Mononuclear cell (primary cell): ENCODE data around the gene TMEM272. TPM values are rescaled to one million over a fixed set of nuclear protein-coding genes. Genes with fewer than 3 reads are reported as not detected.

Source experiments
- H3K27me3 ChIP-seq: 2 replicates; pipeline ENCODE4 v1.6.0; 2011; ENCODE audit warnings: low read length, control low read depth; ENCODE audit not compliant: insufficient read depth
- H3K4me1 ChIP-seq: 2 replicates; pipeline ENCODE4 v1.5.1; 2011; ENCODE audit warnings: mild to moderate bottlenecking, low read length, control low read depth; ENCODE audit not compliant: insufficient read depth
- H3K4me3 ChIP-seq: 2 replicates; pipeline ENCODE4 v1.5.1; 2011; ENCODE audit warnings: mild to moderate bottlenecking, low read length, moderate library complexity
- H3K9me3 ChIP-seq: 2 replicates; pipeline ENCODE4 v1.5.1; 2011; ENCODE audit warnings: low read depth, mild to moderate bottlenecking, control low read depth, low read length
- total RNA-seq: library from RNA; depleted of rRNA; stranded (reverse); fragments of >200 nt; gene quantifications from one replicate; pipeline ENCODE4 v1.2.3, GENCODE V29; 2012

The TMEM272 gene
- total RNA-seq, 1 donor, result 1.0 TPM

GRCh38 chr13:51823863-51824262 lies 21.1 kb downstream of the TMEM272 start:
- no peaks in the 10 kb centered on the region for H3K27me3 ChIP-seq
- H3K9me3 ChIP-seq, result no peaks in the 10 kb centered on the region
- peak overlapping the region; percentile 35 for H3K4me3 ChIP-seq
- peaks cover 99% of the 10 kb centered on the region for H3K4me1 ChIP-seq

GRCh38 chr13:51823359-51823758 lies 21.6 kb downstream of the TMEM272 start:
- H3K27me3 ChIP-seq, result no peaks in the 10 kb centered on the region
- H3K9me3 ChIP-seq, result no peaks in the 10 kb centered on the region
- H3K4me1 ChIP-seq, result peaks cover 99% of the 10 kb centered on the region
- peak overlapping the region; percentile 32 for H3K4me3 ChIP-seq

GRCh38 chr13:51822106-51822815 lies 22.7 kb downstream of the TMEM272 start:
- Histone ChIP-seq H3K9me3 (no peaks in the 10 kb centered on the region), H3K4me1 (peaks cover 93% of the 10 kb centered on the region), H3K27me3 (no peaks in the 10 kb centered on the region), H3K4me3 (peak overlapping the region; percentile 32)

GRCh38 chr13:51821606-51822005 lies 23.4 kb downstream of the TMEM272 start:
- H3K4me1 ChIP-seq, result peaks cover 86% of the 10 kb centered on the region
- peak overlapping the region; percentile 32 for H3K4me3 ChIP-seq
- H3K27me3 ChIP-seq, result no peaks in the 10 kb centered on the region
- no peaks in the 10 kb centered on the region for H3K9me3 ChIP-seq

DNA sequence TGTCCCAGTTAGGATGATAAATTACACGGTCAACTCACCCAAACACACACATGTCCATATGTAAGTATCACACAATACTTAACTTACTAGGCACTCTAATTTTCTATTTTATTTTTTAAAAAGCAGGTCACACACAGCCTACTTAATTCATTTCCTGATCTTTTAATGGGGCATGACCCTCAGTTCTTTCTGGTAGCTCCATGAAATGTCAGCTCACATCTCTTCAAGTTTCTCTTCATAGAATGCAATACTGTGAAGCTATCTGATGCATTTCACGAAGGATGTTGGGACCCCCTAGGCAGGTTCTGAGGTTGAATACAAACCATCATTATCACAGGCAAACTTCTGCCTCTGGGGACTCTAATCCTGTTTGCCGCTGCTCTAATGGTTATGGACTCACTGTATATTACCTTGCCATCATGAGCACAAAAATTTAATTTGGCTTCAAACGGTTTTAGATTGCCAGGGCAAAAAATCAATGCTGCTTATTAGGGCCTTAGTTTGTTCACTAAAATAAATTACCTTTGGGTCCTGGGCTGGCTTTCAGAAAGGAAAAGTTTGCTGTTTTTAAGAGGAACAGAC lies 24.9 kb downstream of the TMEM272 start:
- H3K27me3 ChIP-seq, result no peaks in the 10 kb centered on the region
- H3K4me3 ChIP-seq, result no peak overlapping the region
- H3K4me1 ChIP-seq, result peaks cover 83% of the 10 kb centered on the region

GRCh38 chr13:51819544-51819943 lies 25.4 kb downstream of the TMEM272 start:
- no peaks in the 10 kb centered on the region for H3K9me3 ChIP-seq
- H3K4me3 ChIP-seq, result no peak overlapping the region
- peaks cover 83% of the 10 kb centered on the region for H3K4me1 ChIP-seq
- H3K27me3 ChIP-seq, result no peaks in the 10 kb centered on the region

More for the DNA sequence above, 24.9 kb downstream of the TMEM272 start:
- no peaks in the 10 kb centered on the region for H3K9me3 ChIP-seq

GRCh38 chr13:51818781-51819511 lies 26.0 kb downstream of the TMEM272 start:
- H3K4me3 ChIP-seq, result no peak overlapping the region
- no peaks in the 10 kb centered on the region for H3K27me3 ChIP-seq
- H3K9me3 ChIP-seq, result no peaks in the 10 kb centered on the region
- H3K4me1 ChIP-seq, result peaks cover 79% of the 10 kb centered on the region

- Histone ChIP-seq H3K4me3 (no peak overlapping the region), H3K27me3 (no peaks in the 10 kb centered on the region), H3K4me1 (peaks cover 75% of the 10 kb centered on the region), H3K9me3 (no peaks in the 10 kb centered on the region)
Observed at GRCh38 chr13:51818276-51818675, 26.7 kb downstream of the TMEM272 start.

- Histone ChIP-seq H3K9me3 (no peaks in the 10 kb centered on the region), H3K4me1 (peaks cover 71% of the 10 kb centered on the region), H3K27me3 (no peaks in the 10 kb centered on the region), H3K4me3 (no peak overlapping the region)
Observed at GRCh38 chr13:51817717-51818116, 27.3 kb downstream of the TMEM272 start.

DNA sequence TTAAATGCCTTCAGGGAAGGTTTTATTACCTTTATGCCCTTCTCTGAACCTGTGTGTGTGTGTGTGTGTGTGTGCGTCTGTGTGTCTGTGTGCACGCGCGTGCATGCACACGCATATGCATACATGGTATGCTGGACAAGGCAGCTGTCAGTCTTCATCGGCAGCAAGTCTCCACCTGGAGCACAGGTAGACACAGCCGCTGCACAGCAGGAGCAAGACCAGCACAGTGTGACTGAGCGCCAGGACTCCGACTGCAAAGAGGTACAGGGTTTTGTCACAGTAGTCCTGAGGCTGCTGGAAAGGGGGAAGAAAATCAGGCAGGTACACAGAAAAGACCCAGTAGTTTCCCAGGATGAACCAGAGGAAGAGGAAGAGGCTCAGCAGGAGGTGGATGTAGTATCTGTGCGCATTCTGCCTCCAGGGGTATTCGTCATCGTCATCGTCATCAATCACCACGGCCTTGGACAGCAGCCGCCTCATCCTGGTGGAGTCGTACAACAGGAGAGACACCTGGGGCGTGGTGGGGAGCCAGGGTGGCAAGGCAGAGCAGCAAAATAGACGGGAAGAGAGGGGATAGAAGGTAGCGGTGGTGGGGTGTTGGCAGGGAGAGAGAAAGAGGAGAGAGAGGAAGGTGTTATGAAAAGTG lies 28.2 kb downstream of the TMEM272 start:
- no peaks in the 10 kb centered on the region for H3K27me3 ChIP-seq
- H3K4me1 ChIP-seq, result peaks cover 71% of the 10 kb centered on the region
- no peak overlapping the region for H3K4me3 ChIP-seq
- H3K9me3 ChIP-seq, result no peaks in the 10 kb centered on the region

- Histone ChIP-seq H3K4me3 (no peak overlapping the region), H3K9me3 (no peaks in the 10 kb centered on the region), H3K4me1 (peaks cover 69% of the 10 kb centered on the region)
Observed at GRCh38 chr13:51815848-51816247, 29.1 kb downstream of the TMEM272 start.

DNA sequence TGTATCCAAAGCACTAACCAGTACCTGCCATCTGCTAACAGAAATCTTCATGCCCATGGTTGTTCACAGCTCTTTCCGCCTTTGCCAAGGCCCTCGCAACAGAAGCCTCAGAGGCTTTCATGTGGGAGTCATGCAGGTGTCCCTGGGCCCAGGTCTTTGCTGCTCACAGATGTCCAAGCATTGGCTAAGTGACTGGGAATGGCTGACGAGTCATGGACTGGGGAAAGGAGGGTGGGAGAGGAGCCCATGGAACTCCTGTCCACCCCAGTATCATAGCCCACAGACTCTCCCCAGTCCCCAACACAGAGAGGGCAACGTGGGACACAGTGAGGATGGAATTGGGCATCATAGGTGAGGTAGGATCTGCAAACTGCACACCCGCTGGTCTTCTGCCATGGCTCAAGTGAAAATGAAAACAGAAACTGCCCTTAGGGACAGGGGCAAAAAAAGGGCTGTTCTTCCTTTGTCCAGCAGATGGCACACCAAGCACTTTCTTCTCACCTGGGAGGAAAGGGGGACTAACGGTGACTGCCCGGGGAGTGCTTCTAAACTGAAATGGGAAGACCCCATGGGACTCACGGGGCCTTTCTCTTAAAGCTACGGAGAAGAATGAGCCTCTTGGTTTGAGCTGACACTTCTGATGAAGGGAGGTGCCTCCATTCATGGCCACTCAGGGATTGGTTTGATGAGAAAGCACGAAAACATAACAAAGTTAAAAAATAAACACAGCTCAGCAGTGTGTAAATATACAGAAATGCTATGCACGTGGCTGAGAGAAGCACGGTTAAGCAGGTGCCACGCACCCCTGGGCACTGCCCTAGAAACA lies 29.9 kb downstream of the TMEM272 start:
- Histone ChIP-seq H3K4me1 (peaks cover 62% of the 10 kb centered on the region), H3K27me3 (no peaks in the 10 kb centered on the region), H3K4me3 (no peak overlapping the region), H3K9me3 (no peaks in the 10 kb centered on the region)

More at GRCh38 chr13:51815848-51816247, 29.1 kb downstream of the TMEM272 start:
- no peaks in the 10 kb centered on the region for H3K27me3 ChIP-seq

DNA sequence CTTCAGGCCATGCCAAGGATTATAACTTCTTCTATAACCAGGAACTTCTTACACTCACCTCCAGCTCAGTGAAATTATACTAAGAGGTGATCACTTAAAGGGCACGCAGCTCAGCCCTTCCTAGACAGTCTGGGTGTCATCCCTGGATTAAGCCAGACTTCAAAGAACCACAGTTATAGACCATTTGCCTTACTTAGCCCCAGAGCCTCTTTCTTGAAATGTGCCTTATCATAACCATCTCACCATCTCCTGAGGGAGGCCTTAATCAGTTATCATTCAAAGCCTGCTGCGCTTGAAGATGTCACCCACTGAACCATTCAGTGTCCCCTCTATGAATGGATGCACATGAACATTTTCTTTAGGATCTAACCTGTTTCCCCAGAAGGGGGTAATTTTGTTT lies 30.9 kb downstream of the TMEM272 start:
- H3K4me3 ChIP-seq, result no peak overlapping the region
- H3K9me3 ChIP-seq, result no peaks in the 10 kb centered on the region
- peaks cover 53% of the 10 kb centered on the region for H3K4me1 ChIP-seq
- H3K27me3 ChIP-seq, result no peaks in the 10 kb centered on the region

DNA sequence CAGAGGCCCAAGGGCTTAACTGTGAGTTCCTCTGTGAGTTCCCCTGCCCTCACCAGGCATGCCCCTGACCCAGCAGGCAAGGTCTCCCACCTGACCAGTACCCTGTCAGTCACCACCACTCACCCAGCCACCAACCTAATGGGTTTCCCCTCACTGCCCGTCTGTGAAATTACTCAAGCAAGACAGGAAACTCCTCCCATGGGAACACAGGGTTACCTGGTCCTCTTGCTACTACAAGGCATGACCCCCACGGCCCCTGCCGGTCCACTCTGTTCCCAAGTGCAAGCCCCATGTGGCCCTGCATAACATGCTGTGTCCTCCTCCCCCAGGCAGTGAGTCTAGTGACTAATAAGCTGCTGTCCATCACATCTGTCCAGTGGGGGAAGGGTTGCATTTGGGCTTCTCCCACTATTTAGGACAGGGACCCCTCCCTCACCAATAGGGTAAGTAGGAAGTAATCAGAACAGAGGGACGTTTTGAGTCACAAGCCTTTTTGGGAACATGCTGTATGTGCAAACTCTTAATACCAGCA lies 33.0 kb downstream of the TMEM272 start:
- Histone ChIP-seq H3K4me3 (no peak overlapping the region), H3K4me1 (peaks cover 42% of the 10 kb centered on the region), H3K9me3 (no peaks in the 10 kb centered on the region), H3K27me3 (no peaks in the 10 kb centered on the region)
